H9 (cell line): ENCODE data around the gene BORCS6. TPM values are rescaled to one million over a fixed set of nuclear protein-coding genes. Genes with fewer than 3 reads are reported as not detected.

Experiments used
- DNase-seq: peaks from one replicate; pipeline ENCODE4 v3.0.0-alpha.2; 2017
- H2AFZ ChIP-seq: one replicate; pipeline ENCODE4 v1.6.1; 2013; ENCODE audit warnings: mild to moderate bottlenecking, low read length, control low read depth, moderate library complexity
- H2AK5ac ChIP-seq: 2 replicates; pipeline ENCODE4 v1.6.1; 2013; ENCODE audit warnings: low read length, control low read depth, mixed read lengths; ENCODE audit not compliant: insufficient read length
- H2BK120ac ChIP-seq: one replicate; pipeline ENCODE4 v1.6.1; 2013; ENCODE audit warnings: low read depth, mild to moderate bottlenecking, low read length, control low read depth, inconsistent platforms; ENCODE audit not compliant: poor library complexity, severe bottlenecking
- H2BK12ac ChIP-seq: 2 replicates; pipeline ENCODE4 v1.6.1; 2013; ENCODE audit warnings: low read length, control low read depth, mixed read lengths, low read depth; ENCODE audit not compliant: insufficient read length
- H2BK15ac ChIP-seq: 2 replicates; pipeline ENCODE4 v1.6.1; 2013; ENCODE audit warnings: low read depth, low read length, control low read depth
- H2BK20ac ChIP-seq: one replicate; pipeline ENCODE4 v1.6.1; 2013; ENCODE audit warnings: low read depth, mild to moderate bottlenecking, low read length, control low read depth, inconsistent platforms; ENCODE audit not compliant: poor library complexity, severe bottlenecking
- H2BK5ac ChIP-seq: 2 replicates; pipeline ENCODE4 v1.6.1; 2013; ENCODE audit warnings: low read length, control low read depth, mixed read lengths; ENCODE audit not compliant: insufficient read length
- H3K14ac ChIP-seq: 2 replicates; pipeline ENCODE4 v1.6.1; 2013; ENCODE audit warnings: low read length, control low read depth; ENCODE audit not compliant: insufficient read depth
- H3K18ac ChIP-seq: 2 replicates; pipeline ENCODE4 v1.6.1; 2013; ENCODE audit warnings: low read depth, mild to moderate bottlenecking, mixed read lengths, low read length, control low read depth; ENCODE audit not compliant: insufficient read length
- H3K23ac ChIP-seq: 2 replicates; pipeline ENCODE4 v1.6.1; 2013; ENCODE audit warnings: low read length, control low read depth, mixed read lengths, low read depth; ENCODE audit not compliant: insufficient read length
- H3K23me2 ChIP-seq: 2 replicates; pipeline ENCODE4 v1.6.1; 2013; ENCODE audit warnings: low read depth, mild to moderate bottlenecking, mixed read lengths, low read length, control low read depth; ENCODE audit not compliant: insufficient read length, poor library complexity, severe bottlenecking
- H3K27ac ChIP-seq: 2 replicates; pipeline ENCODE4 v1.5.1; 2013; ENCODE audit warnings: low read length, control low read depth, mixed read lengths, low read depth; ENCODE audit not compliant: insufficient read length
- H3K27me3 ChIP-seq: 2 replicates; pipeline ENCODE4 v1.6.1; 2013; ENCODE audit warnings: low read length, control low read depth, inconsistent platforms; ENCODE audit not compliant: insufficient read depth
- H3K4ac ChIP-seq: 2 replicates; pipeline ENCODE4 v1.6.1; 2013; ENCODE audit warnings: low read depth, mild to moderate bottlenecking, control low read depth, inconsistent platforms, low read length, moderate library complexity
- H3K4me1 ChIP-seq: 2 replicates; pipeline ENCODE4 v1.6.1; 2013; ENCODE audit warnings: low read length, control low read depth, inconsistent platforms; ENCODE audit not compliant: insufficient read depth
- H3K4me2 ChIP-seq: 2 replicates; pipeline ENCODE4 v1.6.1; 2013; ENCODE audit warnings: low read length, control low read depth, mixed read lengths; ENCODE audit not compliant: insufficient read length, insufficient read depth
- H3K56ac ChIP-seq: 2 replicates; pipeline ENCODE4 v1.6.1; 2013; ENCODE audit warnings: low read depth, mild to moderate bottlenecking, mixed read lengths, low read length, control low read depth; ENCODE audit not compliant: insufficient read length
- H3K79me1 ChIP-seq: 2 replicates; pipeline ENCODE4 v1.6.1; 2013; ENCODE audit warnings: low read depth, mild to moderate bottlenecking, moderate library complexity, low read length, control low read depth, inconsistent platforms; ENCODE audit not compliant: insufficient read depth, poor library complexity, severe bottlenecking
- H3K79me2 ChIP-seq: 2 replicates; pipeline ENCODE4 v1.6.1; 2013; ENCODE audit warnings: low read length, control low read depth, inconsistent platforms; ENCODE audit not compliant: insufficient read depth
- H3K9ac ChIP-seq: 2 replicates; pipeline ENCODE4 v1.6.1; 2013; ENCODE audit warnings: low read length, control low read depth, mixed read lengths; ENCODE audit not compliant: insufficient read length; ENCODE audit errors: extremely low read depth
- H3K9me3 ChIP-seq: one replicate; pipeline ENCODE4 v1.6.1; 2013; ENCODE audit warnings: low read depth, low read length, inconsistent platforms; ENCODE audit not compliant: control insufficient read depth
- H3T11ph ChIP-seq: one replicate; pipeline ENCODE4 v1.6.1; 2013; ENCODE audit warnings: mild to moderate bottlenecking, low read length, control low read depth, inconsistent platforms
- H4K20me1 ChIP-seq: one replicate; pipeline ENCODE4 v1.6.1; 2013; ENCODE audit not compliant: control insufficient read depth, insufficient read length, insufficient read depth
- H4K5ac ChIP-seq: 2 replicates; pipeline ENCODE4 v1.6.1; 2013; ENCODE audit warnings: low read depth, mild to moderate bottlenecking, mixed read lengths, low read length, control low read depth; ENCODE audit not compliant: insufficient read length
- H4K8ac ChIP-seq: replicated peaks from 2 replicates; pipeline ENCODE4 v1.6.1; 2013; ENCODE audit warnings: low read length, control low read depth, mixed read lengths, low read depth; ENCODE audit not compliant: insufficient read length
- H4K91ac ChIP-seq: 2 replicates; pipeline ENCODE4 v1.6.1; 2013; ENCODE audit warnings: low read depth, mild to moderate bottlenecking, moderate library complexity, mixed read lengths, low read length, control low read depth; ENCODE audit not compliant: insufficient read length
- H3K27ac Mint-ChIP-seq, 3 experiments: 2 replicates in 2 of 3; 3 replicates in 1 of 3; pipeline ENCODE4 v1.8.0; 2020 to 2021; ENCODE audit warnings: mixed read lengths in 3 of 3, mild to moderate bottlenecking in 1 of 3, moderate library complexity in 1 of 3
- H3K27me3 Mint-ChIP-seq: 2 replicates; pipeline ENCODE4 v1.8.0; 2021; ENCODE audit warnings: low read depth, mild to moderate bottlenecking, moderate library complexity, mixed read lengths
- H3K36me3 Mint-ChIP-seq, 3 experiments: 2 replicates in 2 of 3; 3 replicates in 1 of 3; pipeline ENCODE4 v1.8.0; 2020 to 2021; ENCODE audit warnings: low read depth in 3 of 3, mixed read lengths in 3 of 3; ENCODE audit not compliant: insufficient read depth in 1 of 3
- H3K4me1 Mint-ChIP-seq, 2 experiments: 2 replicates each; pipeline ENCODE4 v1.8.0; 2020; ENCODE audit warnings: mixed read lengths in 2 of 2
- H3K4me3 Mint-ChIP-seq, 2 experiments: 2 replicates in 1 of 2; 3 replicates in 1 of 2; pipeline ENCODE4 v1.8.0; 2020 to 2021; ENCODE audit warnings: mild to moderate bottlenecking in 2 of 2, mixed read lengths in 2 of 2, moderate library complexity in 1 of 2
- H3K9me3 Mint-ChIP-seq, 2 experiments: 2 replicates in 1 of 2; 3 replicates in 1 of 2; pipeline ENCODE4 v1.8.0; 2020; ENCODE audit warnings: mild to moderate bottlenecking in 2 of 2, mixed read lengths in 2 of 2, moderate library complexity in 1 of 2
- CTCF ChIP-seq: fragments of 200-600 bp; sonication (generic); conservative IDR thresholded peaks from 3 replicates; pipeline ENCODE4 v1.8.0; 2021; ENCODE audit warnings: antibody characterized with exemption, mild to moderate bottlenecking
- WGBS: extraction: QIAGEN DNeasy Blood & Tissue Kit; methylation state at CpG from one replicate; pipeline ENCODE4 v1.1.7; 2013; ENCODE audit warnings: missing lambda C conversion rate, low lambda C conversion rate, mixed read lengths; ENCODE audit not compliant: insufficient read length; ENCODE audit errors: extremely low coverage; 5-methylcytosine and 5-hydroxymethylcytosine counted together
- total RNA-seq: library from RNA; stranded (reverse); gene quantifications from 2 replicates; pipeline ENCODE4 v1.2.1, GENCODE V29; 2021

Gene BORCS6
- total RNA-seq, 1 experiment from 2014 or later, result 3.1 TPM

DNA sequence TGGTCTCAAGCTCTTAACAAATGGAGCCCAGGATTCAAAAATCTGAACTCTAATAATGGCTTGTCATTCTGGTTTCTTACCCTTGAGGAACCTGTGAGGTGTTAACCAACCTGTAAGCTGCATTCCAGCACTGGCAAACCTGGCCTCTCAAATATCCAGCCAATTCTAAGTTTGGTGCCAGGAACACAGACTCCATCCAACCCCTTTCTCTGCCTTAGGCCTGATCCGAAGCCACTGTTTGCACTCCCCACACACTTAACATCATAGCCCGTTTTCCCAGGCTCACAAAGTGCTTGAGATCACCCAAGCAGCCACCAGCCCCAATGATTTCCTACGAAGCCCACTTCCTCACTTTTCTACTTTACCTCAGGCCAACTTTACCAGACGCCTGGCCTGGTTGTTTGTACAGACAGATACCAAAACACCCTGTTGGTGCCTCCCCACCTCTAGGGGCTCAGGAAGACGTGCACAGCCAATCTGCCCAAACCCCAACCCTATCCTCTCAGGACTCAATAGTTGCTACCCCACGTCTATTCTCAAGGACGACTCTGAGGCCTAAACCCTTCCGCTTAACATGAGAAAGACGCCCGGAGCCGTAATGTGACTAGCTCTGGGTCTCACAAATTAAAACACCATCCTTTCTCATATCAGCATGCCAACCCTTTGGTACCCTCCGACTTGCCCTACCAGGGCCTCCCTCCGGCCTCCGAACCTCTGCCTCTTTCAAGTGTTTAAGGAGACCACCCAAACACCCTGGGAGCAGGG lies 34.6 kb downstream of the BORCS6 start:
- Histone ChIP-seq H3K27me3 (no peaks in the 10 kb centered on the region), H2BK12ac (peak overlapping the region; percentile 36), H2BK5ac (no peak overlapping the region), H3K79me1 (peaks cover under 1% of the 10 kb centered on the region), H3K4me2 (peak overlapping the region; percentile 59), H2BK120ac (no peak overlapping the region), H2BK15ac (0 out of 2 replicates have a peak overlapping the region, but pooled peaks have one; percentile 9), H3K9ac (peak overlapping the region; percentile 63), H3K14ac (peak overlapping the region; percentile 41), H3K56ac (no peak overlapping the region), H4K91ac (no peak overlapping the region), H2AFZ (no peak overlapping the region), H3K9me3 (no peaks in the 10 kb centered on the region), H3K18ac (peak overlapping the region; percentile 71), H2AK5ac (no peak overlapping the region), H3K4me1 (peaks cover 5% of the 10 kb centered on the region), H2BK20ac (no peak overlapping the region), H3K23me2 (peaks cover 21% of the 10 kb centered on the region), H3K23ac (no peak overlapping the region), H4K20me1 (no peaks in the 10 kb centered on the region), H3K79me2 (no peaks in the 10 kb centered on the region), H3K27ac (no peak overlapping the region), H3K4ac (no peak overlapping the region; the same call in 1 of the 2 replicates), H4K8ac (no peak overlapping the region), H4K5ac (no peak overlapping the region), H3T11ph (no peak overlapping the region)
- H3K27me3 Mint-ChIP-seq, result peaks cover 3% of the 10 kb centered on the region
- TF ChIP-seq CTCF, result no peak
- no peaks in the 10 kb centered on the region for H3K9me3 Mint-ChIP-seq
- H3K36me3 Mint-ChIP-seq, result peaks cover 0 to 12% (median 8%) of the 10 kb centered on the region in 3 experiments; a peak in 6 of 7 replicates
- no peak for DNase-seq
- no peak overlapping the region; a peak in 1 of 5 replicates for H3K4me3 Mint-ChIP-seq
- no peak overlapping the region; a peak in 3 of 7 replicates for H3K27ac Mint-ChIP-seq
- peaks cover 25 to 29% of the 10 kb centered on the region in 2 experiments for H3K4me1 Mint-ChIP-seq
- WGBS, result no CpG with 5 or more reads among the region's 14 CpGs
